ENCODE data around the gene PAQR3. TPM values are rescaled to one million over a fixed set of nuclear protein-coding genes. Genes with fewer than 3 reads are reported as not detected.

Gene PAQR3
- total and polyA plus RNA-seq, 2 experiments from 2014 or later: 15.9 to 36.3 TPM

GRCh38 chr4:78971776-78972175, 32.5 kb upstream of the PAQR3 start:
- Histone ChIP-seq H3K79me2 (replicated peaks; ENCODE audit: insufficient read depth) (no peaks in the 10 kb centered on the region), H3K27ac (ENCODE audit: low read depth) (no peak overlapping the region), H3F3A (replicated peaks; ENCODE audit: low read depth) (no peaks in the 10 kb centered on the region), H2AFZ (no peak overlapping the region), H3K4me1 (ENCODE audit: insufficient read depth) (no peaks in the 10 kb centered on the region), H3K4me3 (no peak overlapping the region), H4K20me1 (replicated peaks; ENCODE audit: insufficient read depth) (no peaks in the 10 kb centered on the region), H3K36me3 (ENCODE audit: insufficient read depth) (no peaks in the 10 kb centered on the region), H3K4me2 (no peak overlapping the region), H3K27me3 (ENCODE audit: insufficient read depth) (no peaks in the 10 kb centered on the region), H3K9me2 (ENCODE audit: insufficient read depth) (no peaks in the 10 kb centered on the region)
- no peaks in the 10 kb centered on the region for H3K4me1 Mint-ChIP-seq
- no peak for ATAC-seq
- TF ChIP-seq ETS1 (IDR thresholded peaks at IDR 0.05) (no peak), REST (IDR thresholded peaks at IDR 0.05; ENCODE audit: unreplicated experiment) (no peak), JUNB (IDR thresholded peaks at IDR 0.05; ENCODE audit: unreplicated experiment) (no peak), STAT1 (IDR thresholded peaks at IDR 0.05; ENCODE audit: unreplicated experiment) (no peak), ZNF114 (CRISPR knock-in tag; IDR thresholded peaks at IDR 0.05) (no peak), CREB1 (CRISPR knock-in tag; IDR thresholded peaks at IDR 0.05; ENCODE audit: low read depth) (no peak), NANOG (IDR thresholded peaks at IDR 0.05; ENCODE audit: borderline replicate concordance) (no peak), ZNF462 (CRISPR knock-in tag; IDR thresholded peaks at IDR 0.05) (no peak), CTCF (conservative IDR thresholded peaks at IDR 0.05; ENCODE audit: low read depth in 2 of 2) (no peak), POLR2AphosphoS5 (IDR thresholded peaks at IDR 0.05; ENCODE audit: low read depth) (no peak), EZH2 (IDR thresholded peaks at IDR 0.05; ENCODE audit: low read depth, unreplicated experiment) (no peak), ZNF331 (CRISPR knock-in tag; IDR thresholded peaks at IDR 0.05; ENCODE audit: low read depth) (no peak), EZH2phosphoT487 (IDR thresholded peaks at IDR 0.05; ENCODE audit: unreplicated experiment) (no peak)
- no peaks in the 10 kb centered on the region for H3K36me3 Mint-ChIP-seq (ENCODE audit: low read depth)
- H3K4me3 Mint-ChIP-seq: no peak overlapping the region
- no peak overlapping the region; the same call in 1 of the 2 replicates for H3K27ac Mint-ChIP-seq
- no peak for DNase-seq (ENCODE audit: low spot score)
- H3K27me3 Mint-ChIP-seq (ENCODE audit: insufficient read depth, low read depth, poor library complexity): no peaks in the 10 kb centered on the region
- no peaks in the 10 kb centered on the region for H3K9me3 Mint-ChIP-seq

All from GM23338 (cell line).